ENCODE data around the gene RINL.
"Not testable (repeated sequence)": the region's sequence is repeated elsewhere in the genome, so short reads cannot be mapped to it uniquely, and the experiment has no call there.

The RINL gene

DNA sequence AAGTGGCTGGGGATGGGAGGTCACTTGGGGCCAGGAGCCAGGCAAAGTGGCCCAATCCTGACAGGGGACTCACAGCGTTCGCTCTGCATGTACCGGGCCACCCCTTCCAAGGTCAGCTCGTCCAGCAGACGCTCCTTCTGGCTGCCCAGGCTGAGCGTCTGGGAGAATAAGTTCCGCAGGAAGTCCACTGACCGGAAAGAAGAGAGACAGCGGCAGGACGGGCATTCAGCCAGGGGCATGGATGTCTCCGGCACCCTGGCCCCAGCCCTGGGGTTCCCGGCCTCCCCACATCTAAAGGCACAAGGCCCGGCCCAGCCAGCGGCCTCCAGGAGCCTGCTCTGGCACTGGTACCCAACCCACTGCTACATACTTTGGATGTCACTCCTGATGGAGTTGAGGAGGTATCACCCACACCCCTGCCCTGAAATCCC lies 15.3 kb upstream of the RINL start:
- no peaks in the 10 kb centered on the region for H3K27me3 ChIP-seq (replicated peaks)
- peaks cover 13% of the 10 kb centered on the region for H3K36me3 ChIP-seq (replicated peaks)
- H3K27ac ChIP-seq, result no peak overlapping the region
- in situ Hi-C loops (cut with HindIII; ENCODE audit: low pct_ligation_motif_present, low sequenced_read_pairs), result no loop called here
- H3K4me3 ChIP-seq (ENCODE audit: low read depth, low read length), result no peak overlapping the region
- TF ChIP-seq CTCF (IDR thresholded peaks at IDR 0.05; ENCODE audit: low read depth, low read length, missing control alignments), result no peak
- no peak for DNase-seq

GRCh38 chr19:38892841-38893240 lies 14.8 kb upstream of the RINL start:
- in situ Hi-C loops (cut with HindIII; ENCODE audit: low pct_ligation_motif_present, low sequenced_read_pairs), result no loop called here
- H3K4me3 ChIP-seq (ENCODE audit: low read depth, low read length), result no peak overlapping the region
- no peak overlapping the region for H3K27ac ChIP-seq
- H3K36me3 ChIP-seq (replicated peaks), result peaks cover 14% of the 10 kb centered on the region
- TF ChIP-seq CTCF (IDR thresholded peaks at IDR 0.05; ENCODE audit: low read depth, low read length, missing control alignments), result no peak
- DNase-seq, result no peak
- no peaks in the 10 kb centered on the region for H3K27me3 ChIP-seq (replicated peaks)

DNA sequence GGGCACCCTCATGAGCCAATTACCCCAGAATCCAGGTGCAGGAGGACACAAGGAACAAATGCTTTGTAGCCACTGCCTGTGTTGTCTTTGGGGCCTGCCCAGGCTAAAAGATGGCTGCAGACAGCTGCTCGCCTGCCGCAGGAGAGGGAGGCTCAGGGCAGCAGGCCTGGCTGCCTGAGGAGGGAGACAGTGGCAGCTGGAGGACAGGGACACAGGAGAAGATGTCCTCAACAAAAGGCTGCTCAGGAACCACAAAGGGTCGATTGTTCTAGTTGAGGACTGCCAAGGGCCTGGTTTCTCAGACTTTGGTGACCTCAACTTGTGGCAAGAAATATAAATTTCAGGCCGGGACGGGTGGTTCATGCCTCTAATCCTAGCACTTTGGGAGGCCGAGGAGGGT lies 13.7 kb upstream of the RINL start:
- no peak for DNase-seq
- H3K36me3 ChIP-seq (replicated peaks), result peaks cover 14% of the 10 kb centered on the region
- no peak for TF ChIP-seq CTCF (IDR thresholded peaks at IDR 0.05; ENCODE audit: low read depth, low read length, missing control alignments)
- H3K27me3 ChIP-seq (replicated peaks), result no peaks in the 10 kb centered on the region
- in situ Hi-C loops (cut with HindIII; ENCODE audit: low pct_ligation_motif_present, low sequenced_read_pairs), result no loop called here
- H3K27ac ChIP-seq, result no peak overlapping the region
- H3K4me3 ChIP-seq (ENCODE audit: low read depth, low read length), result no peak overlapping the region

DNA sequence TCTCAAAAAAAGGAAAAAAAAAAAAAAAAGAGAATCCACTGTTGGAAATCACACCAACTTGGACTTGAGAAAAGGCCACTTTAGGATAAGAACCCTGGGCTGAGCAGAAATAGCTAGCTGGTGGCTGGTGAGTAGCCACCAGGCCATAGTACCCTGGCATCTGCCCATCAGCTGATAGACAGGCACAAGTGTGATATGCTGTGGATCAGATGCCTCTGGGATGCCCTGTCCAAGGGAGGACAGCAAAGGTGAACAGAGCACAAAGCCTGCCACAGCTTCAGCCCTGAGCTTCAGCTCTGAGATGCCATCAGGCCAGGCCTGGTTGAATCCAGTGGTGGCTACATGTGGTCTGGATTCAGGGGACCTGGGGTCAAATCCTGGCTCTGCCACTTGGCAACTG lies 12.6 kb upstream of the RINL start:
- no peaks in the 10 kb centered on the region for H3K27me3 ChIP-seq (replicated peaks)
- peaks cover 14% of the 10 kb centered on the region for H3K36me3 ChIP-seq (replicated peaks)
- H3K27ac ChIP-seq, result no peak overlapping the region
- in situ Hi-C loops (cut with HindIII; ENCODE audit: low pct_ligation_motif_present, low sequenced_read_pairs), result no loop called here
- TF ChIP-seq CTCF (IDR thresholded peaks at IDR 0.05; ENCODE audit: low read depth, low read length, missing control alignments), result no peak
- DNase-seq, result no peak
- H3K4me3 ChIP-seq (ENCODE audit: low read depth, low read length), result no peak overlapping the region

- no peak for TF ChIP-seq CTCF (IDR thresholded peaks at IDR 0.05; ENCODE audit: low read depth, low read length, missing control alignments)
- Histone ChIP-seq H3K36me3 (replicated peaks) (peaks cover 14% of the 10 kb centered on the region), H3K27me3 (replicated peaks) (no peaks in the 10 kb centered on the region), H3K4me3 (ENCODE audit: low read depth, low read length) (no peak overlapping the region), H3K27ac (no peak overlapping the region)
- in situ Hi-C loops (cut with HindIII; ENCODE audit: low pct_ligation_motif_present, low sequenced_read_pairs), result no loop called here
- DNase-seq, result no peak
Measured at GRCh38 chr19:38889803-38890202, 11.7 kb upstream of the RINL start.

- no peak overlapping the region for H3K27ac ChIP-seq
- H3K36me3 ChIP-seq (replicated peaks), result peaks cover 14% of the 10 kb centered on the region
- H3K4me3 ChIP-seq (ENCODE audit: low read depth, low read length), result no peak overlapping the region
- no peak for DNase-seq
- no peak for TF ChIP-seq CTCF (IDR thresholded peaks at IDR 0.05; ENCODE audit: low read depth, low read length, missing control alignments)
- H3K27me3 ChIP-seq (replicated peaks), result no peaks in the 10 kb centered on the region
- in situ Hi-C loops (cut with HindIII; ENCODE audit: low pct_ligation_motif_present, low sequenced_read_pairs), result no loop called here
Measured at GRCh38 chr19:38888876-38889275, 10.8 kb upstream of the RINL start.

- in situ Hi-C loops (cut with HindIII; ENCODE audit: low pct_ligation_motif_present, low sequenced_read_pairs); H3K27ac ChIP-seq; H3K27me3 ChIP-seq (replicated peaks); DNase-seq; H3K4me3 ChIP-seq (ENCODE audit: low read depth, low read length): not testable (repeated sequence)
- H3K36me3 ChIP-seq (replicated peaks), result peaks cover 17% of the 10 kb centered on the region
Measured at GRCh38 chr19:38884691-38885090, 6.6 kb upstream of the RINL start.

All from brain microvascular endothelial cell (primary cell).